Fibroblast of the aortic adventitia (primary cell): Measurements from ENCODE around the gene C18orf32. TPM values are rescaled to one million over a fixed set of nuclear protein-coding genes. Genes with fewer than 3 reads are reported as not detected.

ENCODE experiments used
- DNase-seq: peaks from one replicate; pipeline ENCODE4 v3.0.0-alpha.2; 2010; ENCODE audit warnings: low read depth
- H3K4me3 ChIP-seq: 2 replicates; pipeline ENCODE4 v1.5.1; 2011; ENCODE audit warnings: low read depth, mild to moderate bottlenecking, control low read depth, low read length, moderate library complexity
- CTCF ChIP-seq: IDR thresholded peaks from 2 replicates; pipeline ENCODE4 v1.5.1; 2011; ENCODE audit warnings: mild to moderate bottlenecking, low read length, control low read depth, inconsistent platforms; ENCODE audit not compliant: insufficient read depth
- total RNA-seq: library from RNA; depleted of rRNA; stranded (reverse); fragments of >200 nt; gene quantifications from 2 replicates; pipeline ENCODE4 v1.2.3, GENCODE V29; 2012; ENCODE audit warnings: low replicate concordance

The C18orf32 gene
- total RNA-seq, 1 donor, result 33.2 TPM

GRCh38 chr18:49491534-49491856 is 4.5 kb upstream of the C18orf32 start:
- peak overlapping the region; percentile 96 for H3K4me3 ChIP-seq
- no peak for DNase-seq
- TF ChIP-seq CTCF, result no peak

DNA sequence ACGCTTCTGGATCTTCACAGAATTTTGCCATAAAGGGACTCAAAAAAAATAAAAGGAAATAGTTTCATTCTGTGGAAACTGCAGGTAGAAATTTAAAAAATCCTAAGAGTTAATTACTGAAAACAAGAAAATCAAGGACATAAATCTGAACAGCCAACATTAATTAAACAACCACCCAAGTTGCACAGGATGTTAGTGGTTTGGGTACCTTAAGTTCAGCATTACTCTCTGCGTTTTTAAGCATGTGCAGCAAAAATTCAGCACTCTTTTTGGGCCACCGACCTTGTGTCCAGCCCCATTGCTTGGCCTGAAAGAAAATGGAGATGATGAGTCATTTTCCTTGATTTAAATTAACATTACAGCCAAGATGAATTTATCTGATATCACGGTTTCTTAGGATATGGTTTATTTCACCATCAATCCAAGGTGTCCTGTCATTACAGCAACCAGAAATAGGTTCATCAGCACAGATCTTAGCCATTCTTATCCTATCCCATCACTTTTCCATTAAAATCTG is 3.3 kb upstream of the C18orf32 start:
- no peak for TF ChIP-seq CTCF
- DNase-seq, result no peak
- peak overlapping the region; percentile 96 for H3K4me3 ChIP-seq

GRCh38 chr18:49487711-49488310 is 777 bp upstream of the C18orf32 start:
- TF ChIP-seq CTCF, result no peak
- peak; percentile 16 for DNase-seq
- peak overlapping the region; percentile 90 for H3K4me3 ChIP-seq

DNA sequence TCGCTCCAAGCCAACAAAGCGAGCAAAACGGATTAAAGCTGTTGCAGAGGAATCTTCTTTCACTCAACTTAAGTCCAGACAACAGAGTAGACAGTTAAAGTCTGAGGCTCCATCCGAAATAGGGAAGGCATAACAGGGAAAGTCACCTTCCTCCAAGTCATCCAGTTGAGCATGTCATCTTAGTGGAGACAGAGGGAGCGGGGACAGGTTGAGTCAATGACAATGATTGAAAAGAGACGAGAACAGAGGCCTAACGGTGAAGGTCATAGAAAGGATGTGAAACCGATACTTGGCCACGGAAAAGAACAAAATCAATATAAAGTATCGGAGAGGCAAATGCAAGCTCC is 455 bp downstream of the C18orf32 start:
- DNase-seq, result peak; percentile 30
- peak overlapping the region; percentile 90 for H3K4me3 ChIP-seq
- TF ChIP-seq CTCF, result no peak

DNA sequence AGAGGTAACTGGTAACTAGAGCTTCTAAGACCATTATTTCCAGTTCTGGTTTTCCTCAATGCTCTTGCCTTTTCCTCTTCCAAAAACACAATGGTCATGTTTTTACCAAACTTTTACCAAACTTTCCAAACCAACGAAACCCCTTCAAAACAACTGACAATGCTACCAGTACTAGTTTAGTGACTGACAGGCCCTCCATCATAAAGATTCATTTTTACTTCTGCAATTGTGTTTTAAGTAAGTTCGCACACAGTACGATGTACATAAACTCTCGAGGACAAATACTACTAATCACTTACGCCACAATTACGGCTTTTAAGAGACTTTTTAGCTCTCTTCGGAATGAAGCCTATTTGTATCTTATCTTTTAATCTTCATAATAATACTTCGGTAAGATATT is 900 bp downstream of the C18orf32 start:
- TF ChIP-seq CTCF, result no peak
- peak; percentile 25 for DNase-seq
- peak overlapping the region; percentile 90 for H3K4me3 ChIP-seq

DNA sequence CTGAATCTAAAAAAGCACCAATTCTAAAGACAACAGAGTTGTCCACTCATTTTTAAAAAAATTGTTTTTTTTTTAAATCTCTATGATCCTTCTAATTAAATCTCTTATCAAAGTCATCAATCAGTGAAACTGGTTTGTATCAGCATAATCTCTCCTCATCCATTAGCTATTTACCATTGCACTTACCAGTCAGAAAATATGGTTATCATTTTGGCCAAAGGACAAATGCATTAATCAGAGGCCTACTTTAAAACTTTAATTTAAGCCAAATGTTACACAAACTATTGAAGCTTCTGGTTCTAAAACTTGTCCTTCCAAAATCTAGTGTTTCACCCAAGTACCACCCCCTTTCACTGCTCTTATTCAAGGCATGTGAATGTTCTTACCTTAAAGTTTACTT is 3.8 kb downstream of the C18orf32 start:
- no peak for TF ChIP-seq CTCF
- DNase-seq, result no peak
- no peak overlapping the region for H3K4me3 ChIP-seq

- TF ChIP-seq CTCF, result no peak
- no peak for DNase-seq
- no peak overlapping the region for H3K4me3 ChIP-seq
These were observed 5.1 kb downstream of the C18orf32 start for GRCh38 chr18:49481907-49482306.
